Stimulated activated CD4-positive, alpha-beta T cell treated with anti-CD3 and anti-CD28 coated beads, Interleukin-4, amount 100 ng/mL, for 1 hour (primary cell): ENCODE data around the gene LHX3.

Experiments
- DNase-seq: peaks from one replicate; pipeline ENCODE4 v3.0.0-alpha.2; 2020

LHX3 gene

DNA sequence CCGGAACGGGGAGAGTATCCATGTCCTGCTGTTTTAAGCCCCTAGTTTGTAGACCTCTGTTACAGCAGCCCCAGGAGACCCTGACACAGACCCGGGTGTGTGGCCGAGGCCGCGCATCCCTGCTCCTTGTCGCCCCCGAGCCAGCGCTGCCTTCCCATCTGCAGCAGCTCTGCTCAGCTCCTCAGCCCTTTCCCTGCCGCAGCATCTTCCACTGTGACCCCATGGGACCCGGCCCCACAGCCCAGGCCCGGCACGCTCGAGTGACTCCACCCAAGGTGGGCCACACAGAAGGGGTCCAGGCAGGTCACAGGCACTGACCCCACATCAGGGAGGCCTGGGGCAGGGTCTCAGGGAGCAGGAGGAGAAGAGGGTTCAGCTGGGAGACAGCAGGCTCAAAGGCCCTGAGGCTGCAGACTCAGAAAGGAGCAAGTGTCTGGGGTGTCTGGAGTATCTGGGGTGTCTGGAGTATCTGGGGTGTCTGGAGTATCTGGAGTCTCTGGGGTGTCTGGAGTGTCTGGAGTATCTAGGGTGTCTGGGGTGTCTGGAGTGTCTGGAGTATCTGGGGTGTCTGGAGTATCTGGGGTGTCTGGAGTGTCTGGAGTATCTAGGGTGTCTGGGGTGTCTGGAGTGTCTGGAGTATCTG is 31.2 kb downstream of the LHX3 start:
- DNase-seq = no peak

DNA sequence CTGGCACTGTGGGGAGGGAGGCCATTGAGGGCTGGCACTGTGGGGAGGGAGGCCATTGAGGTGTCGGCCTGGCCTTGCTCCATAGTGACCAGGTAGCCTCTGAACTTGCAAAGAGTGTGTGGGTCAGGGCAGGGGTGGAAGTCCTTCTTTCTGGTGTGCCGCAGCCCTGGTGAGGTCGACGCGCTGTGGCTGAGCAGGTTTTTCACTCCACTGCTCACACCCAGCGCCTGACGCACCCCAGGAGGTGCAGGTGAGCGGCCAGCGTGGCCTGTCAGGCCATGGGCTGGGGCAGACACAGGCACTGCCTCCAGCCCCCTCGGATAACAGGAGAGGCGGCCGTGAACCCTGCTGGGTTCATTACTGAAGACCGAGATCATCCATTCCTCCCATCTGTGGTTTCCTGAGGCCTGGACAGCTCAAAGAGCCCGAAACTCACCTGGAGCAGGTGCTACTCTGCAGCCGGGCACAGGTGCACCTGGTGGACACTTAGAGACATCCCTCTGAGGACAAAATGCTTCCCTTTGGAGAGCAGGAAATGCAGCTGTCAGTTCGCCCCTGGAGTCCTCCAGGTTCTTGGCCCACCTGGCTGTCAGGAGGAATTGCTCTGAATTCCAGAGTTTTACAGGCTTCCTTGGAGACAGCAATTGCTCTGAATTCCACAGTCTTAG is 32.4 kb downstream of the LHX3 start:
- DNase-seq = no peak

GRCh38 chr9:136171801-136172411 is 33.0 kb downstream of the LHX3 start:
- DNase-seq = no peak

GRCh38 chr9:136171009-136171800 is 33.7 kb downstream of the LHX3 start:
- DNase-seq = no peak

- DNase-seq = peak; percentile 57
Observed at GRCh38 chr9:136170006-136170901, 34.7 kb downstream of the LHX3 start.

- DNase-seq = no peak
Observed at GRCh38 chr9:136169495-136169894, 35.4 kb downstream of the LHX3 start.

GRCh38 chr9:136163248-136163850 is 41.6 kb downstream of the LHX3 start:
- no peak for DNase-seq

DNA sequence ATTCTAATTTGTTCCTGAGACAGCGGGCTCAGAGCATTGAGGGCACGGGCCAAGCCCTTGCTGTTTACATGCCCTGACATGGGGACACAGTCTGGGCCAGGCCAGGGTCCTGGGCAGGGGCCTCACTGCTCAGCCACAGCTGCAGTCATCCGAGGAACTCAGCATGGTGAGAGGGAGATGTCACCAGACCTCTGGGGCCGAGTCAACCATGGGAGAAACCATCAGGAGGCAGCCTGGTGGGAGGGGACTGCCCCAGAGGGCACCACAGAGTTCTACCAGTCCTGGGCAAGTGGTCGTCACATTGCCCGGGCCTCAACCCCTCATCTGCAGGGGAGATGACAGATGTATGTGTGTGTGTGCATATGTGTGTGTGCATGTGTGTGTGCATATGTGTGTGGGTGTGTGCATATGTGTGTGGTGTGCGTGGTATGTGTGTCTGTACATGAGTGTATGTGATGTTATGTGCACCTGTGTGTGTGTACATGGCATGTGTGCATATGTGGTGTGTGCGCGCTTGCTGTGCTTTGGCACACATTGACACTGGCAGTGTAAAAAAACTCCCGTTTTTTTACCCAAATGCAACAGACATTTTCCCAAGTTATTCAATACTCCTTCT is 43.8 kb downstream of the LHX3 start:
- no peak for DNase-seq

- DNase-seq = no peak
Observed at GRCh38 chr9:136160381-136160841, 44.5 kb downstream of the LHX3 start.

DNA sequence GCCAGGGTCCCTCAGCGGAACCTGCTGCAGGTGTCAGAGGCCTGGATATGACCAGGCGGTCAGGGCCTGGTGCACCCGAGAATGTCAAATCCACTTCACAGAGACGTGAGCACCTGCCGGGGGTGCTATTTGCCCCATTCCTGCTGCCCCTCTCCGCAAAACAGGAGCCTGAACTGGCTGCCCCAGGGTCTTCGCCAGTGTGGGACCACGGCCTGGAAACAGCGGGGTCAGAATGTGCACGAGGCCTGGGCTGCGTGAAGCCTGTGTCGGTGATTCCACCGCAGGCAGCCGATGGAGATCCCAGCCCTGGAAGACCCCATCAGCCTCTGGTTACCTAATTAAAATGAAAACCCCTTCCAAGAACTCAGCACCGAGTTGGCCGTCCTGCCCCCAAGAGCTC is 45.1 kb downstream of the LHX3 start:
- DNase-seq = no peak

GRCh38 chr9:136157477-136158265 is 47.3 kb downstream of the LHX3 start:
- no peak for DNase-seq

DNA sequence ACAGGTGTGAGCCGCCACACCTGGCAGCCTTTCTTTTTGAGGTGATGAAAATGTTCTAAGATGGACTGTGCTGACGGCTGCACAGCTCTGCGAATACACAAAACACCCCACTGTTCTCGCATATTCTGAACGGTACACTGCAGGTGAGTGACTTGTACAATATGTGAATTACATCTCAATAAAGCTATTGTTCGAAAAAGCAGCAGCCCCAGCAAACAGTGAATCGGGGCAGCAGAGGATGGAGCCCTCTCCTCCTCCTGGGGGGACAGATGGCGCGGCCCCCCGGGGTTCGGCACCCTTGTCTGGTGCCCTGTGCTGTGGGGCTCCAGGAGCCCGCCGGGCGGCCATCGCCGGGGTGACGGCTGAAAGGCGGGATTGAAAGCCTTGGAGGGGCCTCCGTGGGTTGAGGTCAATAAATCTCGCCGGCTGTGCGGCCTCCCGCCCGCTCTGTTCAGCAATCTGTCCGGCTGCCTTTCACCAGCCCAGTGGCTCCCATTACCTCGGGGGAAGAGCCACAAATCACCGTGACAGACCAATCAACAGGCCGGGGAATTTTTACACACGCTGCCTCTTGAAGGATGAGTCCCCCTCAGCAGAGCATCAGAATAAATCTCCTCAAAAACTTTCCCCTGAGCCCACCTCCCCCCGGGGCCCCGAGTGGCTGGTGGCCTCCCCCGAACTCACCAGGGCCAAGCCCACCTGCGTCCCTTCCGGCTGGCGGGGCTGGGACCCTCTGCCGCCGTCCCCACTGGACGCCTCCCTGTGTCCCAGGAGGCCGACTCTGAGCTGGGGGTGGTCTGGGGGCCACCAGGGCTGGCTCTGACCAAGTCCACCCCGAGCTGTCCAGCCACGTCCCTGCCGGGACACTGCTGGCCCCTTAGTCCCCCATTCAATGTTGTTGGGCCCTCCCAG is 48.5 kb downstream of the LHX3 start:
- no peak for DNase-seq

DNA sequence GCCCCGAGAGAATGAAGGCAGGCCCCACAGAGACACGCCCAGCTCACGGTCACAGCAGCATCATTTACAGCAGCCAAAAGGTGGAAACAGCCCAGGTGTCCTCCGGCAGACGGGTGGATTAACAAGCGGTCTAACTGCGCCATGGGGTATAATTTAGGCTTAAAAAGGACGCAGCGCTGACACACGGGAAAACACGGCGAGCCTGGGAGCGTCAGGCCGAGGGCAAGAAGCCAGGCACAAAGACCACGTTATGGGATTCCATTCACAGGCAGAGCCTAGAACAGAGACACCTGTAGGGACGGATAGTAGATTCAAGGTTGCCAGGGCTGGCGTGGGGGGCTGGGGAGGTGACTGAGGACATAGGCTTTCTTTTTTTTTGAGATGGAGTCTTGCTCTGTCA is 49.4 kb downstream of the LHX3 start:
- DNase-seq = no peak

GRCh38 chr9:136154943-136155342 is 50.0 kb downstream of the LHX3 start:
- DNase-seq = no peak

- no peak for DNase-seq
Observed at GRCh38 chr9:136153381-136154065, 51.4 kb downstream of the LHX3 start.

DNA sequence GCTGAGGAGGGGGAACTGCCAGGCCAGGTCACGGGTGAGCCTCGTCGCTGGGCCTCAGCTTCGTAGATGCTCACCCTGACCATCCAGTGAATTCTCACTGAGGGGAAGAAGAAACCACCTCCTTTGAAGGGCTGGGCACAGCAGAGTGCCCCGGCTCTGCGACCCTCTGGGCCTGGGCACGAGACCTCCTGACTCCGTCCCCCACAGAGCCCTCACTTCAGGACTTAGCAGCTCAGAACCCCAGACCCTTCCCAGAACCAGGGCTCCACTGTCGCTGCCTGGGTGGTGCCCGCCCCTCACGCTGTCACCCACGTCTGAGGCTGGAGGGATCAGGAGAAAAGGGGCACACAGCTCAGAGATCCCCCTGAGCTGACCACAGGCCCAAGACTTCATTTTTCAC is 52.0 kb downstream of the LHX3 start:
- no peak for DNase-seq

DNA sequence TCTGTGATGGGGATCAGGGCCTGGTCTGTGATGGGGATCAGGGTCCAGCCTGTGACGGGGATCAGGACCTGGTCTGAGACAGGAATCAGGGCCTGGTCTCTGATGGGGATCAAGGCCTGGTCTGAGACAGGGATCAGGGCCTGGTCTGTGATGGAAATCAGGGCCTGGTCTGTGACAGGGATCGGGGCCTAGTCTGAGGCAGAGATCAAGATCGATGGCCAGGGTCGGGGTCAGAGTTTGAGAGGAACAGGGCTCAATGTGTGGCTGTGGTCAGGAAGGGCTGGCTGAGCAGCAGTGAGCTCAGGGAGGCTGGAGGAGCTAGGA is 52.4 kb downstream of the LHX3 start:
- DNase-seq = no peak

- DNase-seq = no peak
Observed at GRCh38 chr9:136151848-136152542, 52.9 kb downstream of the LHX3 start.
